Measurements from ENCODE around the gene CPED1. TPM values are rescaled to one million over a fixed set of nuclear protein-coding genes. Genes with fewer than 3 reads are reported as not detected.

The CPED1 gene
- polyA plus RNA-seq, 2 donors = 0.29 to 1.3 TPM

- no peaks in the 10 kb centered on the region for H3K36me3 ChIP-seq (ENCODE audit: control insufficient read depth in 2 of 2, insufficient read depth in 2 of 2, low read length in 1 of 2)
Observed at GRCh38 chr7:121341933-121342332, 353.4 kb downstream of the CPED1 start.

GRCh38 chr7:121342631-121343030, 354.1 kb downstream of the CPED1 start:
- 89 to 92% methylated on average over 4 of the region's 4 CpGs for WGBS, 2 donors
- no peaks in the 10 kb centered on the region for H3K27me3 ChIP-seq (ENCODE audit: control insufficient read depth in 1 of 2, insufficient read depth in 2 of 2, low read length in 2 of 2)

More at GRCh38 chr7:121341933-121342332, 353.4 kb downstream of the CPED1 start:
- H3K27ac ChIP-seq (ENCODE audit: low read depth in 2 of 2, low read length in 1 of 2) = no peak overlapping the region
- H3K4me1 ChIP-seq (ENCODE audit: control insufficient read depth in 2 of 2, insufficient read depth in 2 of 2, low read length in 1 of 2) = no peaks in the 10 kb centered on the region
- H3K4me3 ChIP-seq (ENCODE audit: low read depth in 1 of 2, low read length in 2 of 2) = no peak overlapping the region
- H3K27me3 ChIP-seq (ENCODE audit: control insufficient read depth in 1 of 2, insufficient read depth in 2 of 2, low read length in 2 of 2) = no peaks in the 10 kb centered on the region
- H3K9me3 ChIP-seq (ENCODE audit: control insufficient read depth in 2 of 2, insufficient read depth in 1 of 2, low read depth in 1 of 2, low read length in 1 of 2) = no peaks in the 10 kb centered on the region

GRCh38 chr7:121343302-121343701, 354.8 kb downstream of the CPED1 start:
- Histone ChIP-seq H3K27ac (ENCODE audit: low read depth in 2 of 2, low read length in 1 of 2) (no peak overlapping the region), H3K27me3 (ENCODE audit: control insufficient read depth in 1 of 2, insufficient read depth in 2 of 2, low read length in 2 of 2) (no peaks in the 10 kb centered on the region), H3K9me3 (ENCODE audit: control insufficient read depth in 2 of 2, insufficient read depth in 1 of 2, low read depth in 1 of 2, low read length in 1 of 2) (no peaks in the 10 kb centered on the region), H3K4me1 (ENCODE audit: control insufficient read depth in 2 of 2, insufficient read depth in 2 of 2, low read length in 1 of 2) (no peaks in the 10 kb centered on the region), H3K4me3 (ENCODE audit: low read depth in 1 of 2, low read length in 2 of 2) (no peak overlapping the region), H3K36me3 (ENCODE audit: control insufficient read depth in 2 of 2, insufficient read depth in 2 of 2, low read length in 1 of 2) (no peaks in the 10 kb centered on the region)
- WGBS, 2 donors = 76 to 79% methylated on average over 3 of the region's 3 CpGs

More at GRCh38 chr7:121342631-121343030, 354.1 kb downstream of the CPED1 start:
- no peak overlapping the region for H3K4me3 ChIP-seq (ENCODE audit: low read depth in 1 of 2, low read length in 2 of 2)
- H3K4me1 ChIP-seq (ENCODE audit: control insufficient read depth in 2 of 2, insufficient read depth in 2 of 2, low read length in 1 of 2) = no peaks in the 10 kb centered on the region
- H3K27ac ChIP-seq (ENCODE audit: low read depth in 2 of 2, low read length in 1 of 2) = no peak overlapping the region
- no peaks in the 10 kb centered on the region for H3K9me3 ChIP-seq (ENCODE audit: control insufficient read depth in 2 of 2, insufficient read depth in 1 of 2, low read depth in 1 of 2, low read length in 1 of 2)
- H3K36me3 ChIP-seq (ENCODE audit: control insufficient read depth in 2 of 2, insufficient read depth in 2 of 2, low read length in 1 of 2) = no peaks in the 10 kb centered on the region

- 86 to 89% methylated on average over 2 of the region's 2 CpGs for WGBS, 2 donors
- Histone ChIP-seq H3K4me3 (ENCODE audit: low read depth in 1 of 2, low read length in 2 of 2) (no peak overlapping the region), H3K27me3 (ENCODE audit: control insufficient read depth in 1 of 2, insufficient read depth in 2 of 2, low read length in 2 of 2) (no peaks in the 10 kb centered on the region), H3K4me1 (ENCODE audit: control insufficient read depth in 2 of 2, insufficient read depth in 2 of 2, low read length in 1 of 2) (no peaks in the 10 kb centered on the region), H3K36me3 (ENCODE audit: control insufficient read depth in 2 of 2, insufficient read depth in 2 of 2, low read length in 1 of 2) (no peaks in the 10 kb centered on the region), H3K9me3 (ENCODE audit: control insufficient read depth in 2 of 2, insufficient read depth in 1 of 2, low read depth in 1 of 2, low read length in 1 of 2) (no peaks in the 10 kb centered on the region), H3K27ac (ENCODE audit: low read depth in 2 of 2, low read length in 1 of 2) (no peak overlapping the region)
Observed at GRCh38 chr7:121344093-121344492, 355.6 kb downstream of the CPED1 start.

- Histone ChIP-seq H3K9me3 (ENCODE audit: control insufficient read depth in 2 of 2, insufficient read depth in 1 of 2, low read depth in 1 of 2, low read length in 1 of 2) (no peaks in the 10 kb centered on the region), H3K27me3 (ENCODE audit: control insufficient read depth in 1 of 2, insufficient read depth in 2 of 2, low read length in 2 of 2) (no peaks in the 10 kb centered on the region), H3K36me3 (ENCODE audit: control insufficient read depth in 2 of 2, insufficient read depth in 2 of 2, low read length in 1 of 2) (no peaks in the 10 kb centered on the region), H3K4me3 (ENCODE audit: low read depth in 1 of 2, low read length in 2 of 2) (no peak overlapping the region), H3K27ac (ENCODE audit: low read depth in 2 of 2, low read length in 1 of 2) (no peak overlapping the region), H3K4me1 (ENCODE audit: control insufficient read depth in 2 of 2, insufficient read depth in 2 of 2, low read length in 1 of 2) (no peaks in the 10 kb centered on the region)
- WGBS, 2 donors = 89 to 98% methylated on average over 1 of the region's 1 CpG
Observed at GRCh38 chr7:121344497-121344896, 356.0 kb downstream of the CPED1 start.

Other genes starting within 250 kb of the CPED1 start
- 1 to 10 TPM; 2.4 to 3.0 TPM for gene TSPAN12, start 130.6 kb upstream of the CPED1 start, polyA plus RNA-seq
- gene ING3, start 37.9 kb upstream of the CPED1 start, polyA plus RNA-seq = 1 to 10 TPM; 5.6 to 8.3 TPM

Data from esophagus (tissue), 2 donors.